KOPT-K1 (cell line): ENCODE measurements around the gene FUCA1.

Source experiments
- H3K27ac ChIP-seq: fragments of 200-600 bp; sonication (generic); 2 replicates; pipeline ENCODE4 v1.5.1; 2016; ENCODE audit warnings: antibody characterized with exemption, mild to moderate bottlenecking, low read depth, low read length; ENCODE audit not compliant: poor library complexity, severe bottlenecking
- H3K36me3 ChIP-seq: fragments of 200-600 bp; sonication (generic); 2 replicates; pipeline ENCODE4 v1.5.1; 2017; ENCODE audit warnings: antibody characterized with exemption, mild to moderate bottlenecking, low read length, moderate library complexity; ENCODE audit not compliant: insufficient read depth
- H3K9me3 ChIP-seq: fragments of 200-600 bp; sonication (generic); 2 replicates; pipeline ENCODE4 v1.5.1; 2017; ENCODE audit warnings: antibody characterized with exemption, low read length, mild to moderate bottlenecking; ENCODE audit not compliant: insufficient read depth, poor library complexity, severe bottlenecking

Gene FUCA1

GRCh38 chr1:23795676-23796465, 72.2 kb downstream of the FUCA1 start:
- H3K36me3 ChIP-seq = peaks cover 57% of the 10 kb centered on the region
- H3K9me3 ChIP-seq = no peaks in the 10 kb centered on the region
- H3K27ac ChIP-seq = no peak overlapping the region
